Measurements from ENCODE around the gene UNC13D.

Gene UNC13D

DNA sequence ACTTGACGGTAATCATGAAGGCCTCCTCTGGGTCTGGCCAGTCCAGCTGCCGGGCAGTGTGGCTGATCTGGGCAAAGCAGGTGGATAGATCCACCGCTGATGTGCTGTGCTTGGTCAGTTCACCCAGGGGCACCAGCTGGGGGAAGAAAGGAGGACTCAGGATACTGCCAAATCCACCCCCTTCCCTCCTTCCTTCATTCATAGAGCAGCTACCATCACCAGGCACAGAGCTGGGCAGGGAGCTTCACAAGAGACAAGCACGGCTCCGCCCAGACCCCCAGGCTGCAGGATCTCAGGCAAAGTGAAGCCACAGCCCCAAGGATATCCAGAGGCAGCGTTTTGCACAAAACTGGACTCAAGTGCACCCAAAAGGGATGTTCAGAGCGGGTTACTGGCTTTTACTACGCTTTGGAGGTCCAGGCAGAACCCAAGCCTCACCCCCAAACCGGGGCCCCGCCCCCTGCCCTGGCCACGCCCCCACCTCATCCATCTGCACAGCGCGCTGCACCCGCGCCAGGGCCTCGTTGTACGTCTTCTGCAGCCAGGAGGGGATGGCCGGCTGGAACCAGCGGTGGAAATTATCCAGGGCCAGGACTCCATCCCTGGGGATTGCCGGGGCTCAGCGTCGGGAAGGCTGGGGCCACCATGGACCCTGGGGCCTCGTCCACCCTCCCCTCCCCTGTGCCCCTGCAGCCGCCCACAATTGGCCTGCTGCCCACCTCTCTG, 9.1 kb downstream of the UNC13D start:
- no peak for DNase-seq (ENCODE audit: low read depth)
- TF ChIP-seq, protein P1, sequence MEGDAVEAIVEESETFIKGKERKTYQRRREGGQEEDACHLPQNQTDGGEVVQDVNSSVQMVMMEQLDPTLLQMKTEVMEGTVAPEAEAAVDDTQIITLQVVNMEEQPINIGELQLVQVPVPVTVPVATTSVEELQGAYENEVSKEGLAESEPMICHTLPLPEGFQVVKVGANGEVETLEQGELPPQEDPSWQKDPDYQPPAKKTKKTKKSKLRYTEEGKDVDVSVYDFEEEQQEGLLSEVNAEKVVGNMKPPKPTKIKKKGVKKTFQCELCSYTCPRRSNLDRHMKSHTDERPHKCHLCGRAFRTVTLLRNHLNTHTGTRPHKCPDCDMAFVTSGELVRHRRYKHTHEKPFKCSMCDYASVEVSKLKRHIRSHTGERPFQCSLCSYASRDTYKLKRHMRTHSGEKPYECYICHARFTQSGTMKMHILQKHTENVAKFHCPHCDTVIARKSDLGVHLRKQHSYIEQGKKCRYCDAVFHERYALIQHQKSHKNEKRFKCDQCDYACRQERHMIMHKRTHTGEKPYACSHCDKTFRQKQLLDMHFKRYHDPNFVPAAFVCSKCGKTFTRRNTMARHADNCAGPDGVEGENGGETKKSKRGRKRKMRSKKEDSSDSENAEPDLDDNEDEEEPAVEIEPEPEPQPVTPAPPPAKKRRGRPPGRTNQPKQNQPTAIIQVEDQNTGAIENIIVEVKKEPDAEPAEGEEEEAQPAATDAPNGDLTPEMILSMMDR (IDR thresholded peaks at IDR 0.05; ENCODE audit: control insufficient read depth, insufficient read depth, low read depth, low read length, missing control alignments) = no peak
- H3K4me3 ChIP-seq (ENCODE audit: control insufficient read depth, low read depth, low read length) = no peak overlapping the region

DNA sequence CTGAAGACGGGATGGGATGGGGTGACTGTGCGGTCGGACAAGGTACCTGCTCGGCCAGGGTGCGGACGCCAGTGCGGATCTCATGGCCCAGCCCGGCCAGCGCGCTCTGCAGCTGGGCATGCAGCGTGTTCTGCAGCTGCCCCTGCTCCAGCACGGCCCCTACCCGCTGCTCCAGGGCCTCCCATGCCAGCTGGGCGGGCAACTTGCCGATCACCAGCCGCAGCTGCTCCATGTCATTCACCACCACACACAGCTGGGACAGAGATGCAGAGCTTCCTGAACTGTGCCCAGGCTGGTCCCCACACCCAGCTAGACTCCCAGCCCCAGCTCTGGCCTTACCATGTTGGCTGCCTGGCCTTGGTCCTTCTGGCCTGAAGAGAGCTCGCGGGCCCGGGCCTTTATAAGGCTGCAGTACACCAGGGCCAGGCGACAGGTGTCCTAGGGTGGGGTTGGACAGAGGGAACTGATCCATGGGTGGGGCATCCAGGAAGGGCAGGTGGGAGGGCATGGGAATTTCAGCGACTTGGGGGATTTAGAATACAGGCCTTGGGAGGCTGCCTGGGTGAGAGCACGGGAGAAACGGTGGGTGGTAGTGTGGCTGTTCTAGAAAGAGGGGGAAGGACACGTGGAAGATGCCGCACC, 9.8 kb downstream of the UNC13D start:
- no peak overlapping the region for H3K4me3 ChIP-seq (ENCODE audit: control insufficient read depth, low read depth, low read length)
- TF ChIP-seq, protein P1 (IDR thresholded peaks at IDR 0.05; ENCODE audit: control insufficient read depth, insufficient read depth, low read depth, low read length, missing control alignments) = no peak
- DNase-seq (ENCODE audit: low read depth) = no peak

DNA sequence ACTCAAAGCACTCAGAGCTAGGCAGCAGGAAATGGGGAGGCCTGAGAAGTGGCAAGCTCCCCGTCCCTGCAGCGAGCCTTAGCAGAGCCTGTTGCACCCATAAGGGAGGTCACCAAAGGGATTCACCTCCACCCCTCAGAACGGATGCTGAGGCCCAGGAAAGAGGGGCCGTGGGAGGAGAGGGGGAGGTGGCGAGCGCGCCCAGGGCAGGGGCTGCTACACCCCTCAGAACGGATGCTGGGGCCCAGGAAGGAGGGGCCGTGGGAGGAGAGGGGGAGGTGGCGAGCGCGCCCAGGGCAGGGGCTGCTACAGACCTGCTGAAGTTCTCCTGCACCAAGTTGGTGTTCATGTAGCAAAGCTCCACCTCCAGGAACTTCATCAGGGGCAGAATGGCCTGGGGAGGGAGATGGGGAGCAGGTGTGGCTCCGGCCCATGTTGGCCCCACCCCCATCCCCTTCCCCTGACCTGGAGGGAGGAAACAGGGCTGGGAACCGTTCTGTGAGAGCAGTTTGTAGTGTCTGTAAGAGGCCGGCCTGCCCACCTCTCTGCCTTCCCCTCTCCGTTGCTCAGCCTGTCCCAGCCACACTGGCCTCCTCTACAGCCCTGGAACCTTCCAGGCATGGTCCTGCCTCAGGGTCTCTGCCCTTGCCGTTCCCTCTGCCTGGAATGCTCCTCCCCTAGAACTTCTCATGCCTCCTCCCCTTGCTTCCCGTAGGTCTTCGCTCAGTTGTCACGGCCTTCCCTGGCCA, 11.4 kb downstream of the UNC13D start:
- TF ChIP-seq, protein P1 (IDR thresholded peaks at IDR 0.05; ENCODE audit: control insufficient read depth, insufficient read depth, low read depth, low read length, missing control alignments) = no peak
- no peak for DNase-seq (ENCODE audit: low read depth)
- no peak overlapping the region for H3K4me3 ChIP-seq (ENCODE audit: control insufficient read depth, low read depth, low read length)

DNA sequence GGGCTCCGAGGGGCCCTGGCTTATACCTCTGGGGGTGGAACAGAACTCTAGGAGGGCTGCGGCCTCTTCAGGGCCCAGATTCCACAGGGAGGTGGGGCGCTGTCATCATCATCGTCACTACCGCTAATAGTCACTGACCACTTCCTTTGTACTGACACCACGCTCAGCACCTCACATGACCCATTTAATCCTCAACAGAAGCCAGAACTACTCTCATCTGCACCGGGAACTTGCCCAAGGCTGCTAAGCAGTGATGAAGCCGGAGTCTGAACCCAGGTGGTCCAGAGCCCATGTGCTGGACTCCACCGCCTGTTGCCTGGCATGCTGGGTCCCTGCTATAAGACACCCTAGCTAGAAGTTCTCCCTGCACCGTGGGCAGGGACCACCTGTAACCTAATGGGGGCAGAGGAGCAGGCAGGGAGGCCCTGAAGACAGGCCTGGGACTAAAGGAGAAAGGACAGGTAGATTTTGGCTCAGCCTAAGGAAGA, 12.0 kb downstream of the UNC13D start:
- DNase-seq (ENCODE audit: low read depth) = peak; percentile 59
- H3K4me3 ChIP-seq (ENCODE audit: control insufficient read depth, low read depth, low read length) = no peak overlapping the region
- TF ChIP-seq, protein P1 (IDR thresholded peaks at IDR 0.05; ENCODE audit: control insufficient read depth, insufficient read depth, low read depth, low read length, missing control alignments) = no peak

DNA sequence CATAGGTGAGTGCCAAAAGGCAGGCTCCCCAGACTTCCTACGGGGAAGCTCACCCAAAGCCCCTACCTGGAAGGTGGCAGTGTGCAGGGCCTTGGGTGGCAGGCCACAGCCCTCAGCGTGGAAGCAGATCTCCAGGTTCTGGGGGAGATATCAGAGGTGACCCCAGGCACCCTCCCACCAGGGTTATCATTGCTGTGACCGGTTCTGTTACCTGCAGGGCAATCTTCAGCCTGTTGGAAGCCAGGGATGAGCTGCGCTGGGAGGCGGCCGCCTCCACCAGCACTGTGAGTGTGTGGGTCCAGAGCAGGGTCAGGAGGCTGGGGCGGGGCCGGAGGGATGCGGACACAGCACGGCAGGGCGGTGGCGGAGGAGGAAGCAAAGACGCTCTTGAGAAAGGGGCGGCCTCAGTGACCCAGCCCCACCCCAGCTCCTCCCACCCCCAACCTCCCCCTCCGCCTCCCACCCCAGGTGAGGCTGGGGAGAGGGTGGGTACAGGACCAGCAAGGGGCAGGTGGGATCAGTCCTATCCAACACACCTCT, 13.1 kb downstream of the UNC13D start:
- TF ChIP-seq, protein P1 (IDR thresholded peaks at IDR 0.05; ENCODE audit: control insufficient read depth, insufficient read depth, low read depth, low read length, missing control alignments) = no peak
- no peak for DNase-seq (ENCODE audit: low read depth)
- no peak overlapping the region for H3K4me3 ChIP-seq (ENCODE audit: control insufficient read depth, low read depth, low read length)

All from AG09309 (cell line).